ENCODE measurements around the gene PRPF40A.
A peak's percentile ranks its signal among the peaks of the same experiment; 100 is the strongest.

PRPF40A gene

DNA sequence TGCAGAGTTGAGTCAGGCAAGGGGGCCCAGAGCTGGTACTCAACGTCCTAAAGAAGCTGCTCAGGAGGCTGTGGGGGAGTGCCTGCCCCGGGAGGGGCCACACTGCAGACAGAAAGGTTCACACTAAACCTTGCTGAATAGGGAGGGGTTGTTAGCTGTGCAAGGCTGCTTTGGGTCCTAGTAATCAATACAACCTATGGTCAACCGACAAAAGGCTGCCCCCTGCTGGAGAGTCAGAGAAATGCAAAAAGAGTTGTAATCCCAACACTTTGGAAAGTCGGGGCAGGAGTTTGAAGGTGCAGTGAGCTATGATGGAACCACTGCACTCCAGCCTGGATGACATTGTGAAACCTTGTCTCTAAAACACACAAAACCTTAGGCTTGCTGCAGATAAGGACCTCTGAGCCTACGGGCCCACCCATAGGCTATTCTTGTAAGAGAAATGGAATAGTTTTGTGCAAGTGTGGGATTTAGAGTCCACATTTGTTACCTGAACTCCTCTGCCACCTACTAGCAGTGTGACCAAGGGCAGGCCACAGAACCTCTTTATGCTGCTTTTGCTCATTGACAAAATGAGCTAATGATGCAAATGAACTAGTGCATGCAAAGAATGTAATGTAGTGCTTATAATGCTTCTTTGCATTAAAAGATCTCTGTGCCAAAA, 81.5 kb downstream of the PRPF40A start:
- Histone ChIP-seq H3K79me2 (ENCODE audit: low read length) (no peaks in the 10 kb centered on the region), H4K20me1 (ENCODE audit: insufficient read depth, low read length) (no peaks in the 10 kb centered on the region), H3K36me3 (replicated peaks; ENCODE audit: low read depth, low read length) (no peaks in the 10 kb centered on the region), H3K27me3 (ENCODE audit: low read depth, low read length) (no peaks in the 10 kb centered on the region), H3K4me3 (ENCODE audit: low read length) (no peak overlapping the region), H3K27ac (ENCODE audit: low read length) (no peak overlapping the region), H2AFZ (ENCODE audit: low read depth, low read length) (0 out of 2 replicates have a peak overlapping the region, but pooled peaks have one; percentile 44), H3K9me3 (ENCODE audit: insufficient read depth, low read length) (no peaks in the 10 kb centered on the region), H3K4me2 (ENCODE audit: low read length) (0 out of 2 replicates have a peak overlapping the region, but pooled peaks have one; percentile 18), H3K4me1 (ENCODE audit: low read length) (no peaks in the 10 kb centered on the region), H3K9ac (ENCODE audit: low read length) (no peak overlapping the region)
- TF ChIP-seq CTCF (IDR thresholded peaks at IDR 0.05; ENCODE audit: low read depth, low read length): peak; percentile 92
- TF ChIP-seq EZH2phosphoT487 (IDR thresholded peaks at IDR 0.05; ENCODE audit: low read depth): no peak

DNA sequence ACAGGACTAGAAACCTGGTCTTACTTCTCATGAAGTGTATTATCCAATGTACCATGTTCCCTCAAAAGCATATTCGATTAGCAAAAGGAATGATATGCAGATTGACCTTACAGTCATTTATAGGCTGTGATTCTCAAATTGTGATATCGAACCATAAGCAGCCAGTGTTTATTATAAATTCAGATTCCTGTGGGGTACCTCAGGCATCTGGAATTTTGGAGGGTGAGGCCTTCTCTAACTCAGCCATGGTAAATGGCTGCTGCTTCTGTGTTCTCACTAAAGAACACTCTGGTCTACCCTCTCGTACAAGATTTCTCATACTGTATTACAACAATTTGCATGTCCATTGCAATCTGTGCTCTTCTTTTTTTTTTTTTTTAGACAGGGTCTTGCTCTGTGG, 84.5 kb downstream of the PRPF40A start:
- H3K4me2 ChIP-seq (ENCODE audit: low read length): no peak overlapping the region
- no peak overlapping the region for H3K9ac ChIP-seq (ENCODE audit: low read length)
- H2AFZ ChIP-seq (ENCODE audit: low read depth, low read length): no peak overlapping the region
- H3K9me3 ChIP-seq (ENCODE audit: insufficient read depth, low read length): no peaks in the 10 kb centered on the region
- H3K79me2 ChIP-seq (ENCODE audit: low read length): no peaks in the 10 kb centered on the region
- H3K4me3 ChIP-seq (ENCODE audit: low read length): no peak overlapping the region
- H3K27me3 ChIP-seq (ENCODE audit: low read depth, low read length): no peaks in the 10 kb centered on the region
- H3K36me3 ChIP-seq (replicated peaks; ENCODE audit: low read depth, low read length): no peaks in the 10 kb centered on the region
- no peaks in the 10 kb centered on the region for H4K20me1 ChIP-seq (ENCODE audit: insufficient read depth, low read length)
- no peaks in the 10 kb centered on the region for H3K4me1 ChIP-seq (ENCODE audit: low read length)
- TF ChIP-seq EZH2phosphoT487 (IDR thresholded peaks at IDR 0.05; ENCODE audit: low read depth) (no peak), CTCF (IDR thresholded peaks at IDR 0.05; ENCODE audit: low read depth, low read length) (no peak)
- no peak overlapping the region for H3K27ac ChIP-seq (ENCODE audit: low read length)

GRCh38 chr2:152630466-152630865, 86.8 kb downstream of the PRPF40A start:
- no peak overlapping the region for H3K4me3 ChIP-seq (ENCODE audit: low read length)
- H3K79me2 ChIP-seq (ENCODE audit: low read length): no peaks in the 10 kb centered on the region
- H2AFZ ChIP-seq (ENCODE audit: low read depth, low read length): no peak overlapping the region
- no peak overlapping the region for H3K4me2 ChIP-seq (ENCODE audit: low read length)
- H3K36me3 ChIP-seq (replicated peaks; ENCODE audit: low read depth, low read length): no peaks in the 10 kb centered on the region
- no peak overlapping the region for H3K27ac ChIP-seq (ENCODE audit: low read length)
- H3K4me1 ChIP-seq (ENCODE audit: low read length): no peaks in the 10 kb centered on the region
- TF ChIP-seq CTCF (IDR thresholded peaks at IDR 0.05; ENCODE audit: low read depth, low read length) (no peak), EZH2phosphoT487 (IDR thresholded peaks at IDR 0.05; ENCODE audit: low read depth) (no peak)
- H3K27me3 ChIP-seq (ENCODE audit: low read depth, low read length): no peaks in the 10 kb centered on the region
- no peaks in the 10 kb centered on the region for H3K9me3 ChIP-seq (ENCODE audit: insufficient read depth, low read length)
- H4K20me1 ChIP-seq (ENCODE audit: insufficient read depth, low read length): no peaks in the 10 kb centered on the region
- H3K9ac ChIP-seq (ENCODE audit: low read length): no peak overlapping the region

DNA sequence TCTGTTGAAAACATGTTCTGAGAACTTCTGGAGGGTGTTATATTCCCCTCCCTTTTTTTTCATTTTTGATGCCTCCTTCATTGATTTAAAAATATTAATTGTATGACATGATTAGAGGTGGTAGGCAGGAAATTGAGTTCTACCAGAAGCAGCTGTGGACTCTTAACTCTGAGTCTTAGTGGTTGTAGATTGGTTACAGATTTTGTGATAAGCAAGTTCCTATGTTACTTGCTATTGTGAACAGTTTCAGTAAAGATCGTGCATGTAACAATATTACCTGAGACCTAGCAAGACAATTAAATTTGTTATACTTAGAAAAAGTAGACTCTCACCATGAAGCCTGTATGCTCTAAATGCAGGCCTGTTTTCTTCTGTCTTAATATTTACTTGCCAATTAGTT, 88.1 kb downstream of the PRPF40A start:
- Histone ChIP-seq H3K9ac (ENCODE audit: low read length) (no peak overlapping the region), H3K9me3 (ENCODE audit: insufficient read depth, low read length) (no peaks in the 10 kb centered on the region), H2AFZ (ENCODE audit: low read depth, low read length) (no peak overlapping the region), H3K4me1 (ENCODE audit: low read length) (no peaks in the 10 kb centered on the region), H3K36me3 (replicated peaks; ENCODE audit: low read depth, low read length) (no peaks in the 10 kb centered on the region), H3K27ac (ENCODE audit: low read length) (no peak overlapping the region), H3K4me3 (ENCODE audit: low read length) (no peak overlapping the region), H4K20me1 (ENCODE audit: insufficient read depth, low read length) (no peaks in the 10 kb centered on the region), H3K79me2 (ENCODE audit: low read length) (no peaks in the 10 kb centered on the region), H3K4me2 (ENCODE audit: low read length) (no peak overlapping the region), H3K27me3 (ENCODE audit: low read depth, low read length) (no peaks in the 10 kb centered on the region)
- no peak for TF ChIP-seq EZH2phosphoT487 (IDR thresholded peaks at IDR 0.05; ENCODE audit: low read depth)
- TF ChIP-seq CTCF (IDR thresholded peaks at IDR 0.05; ENCODE audit: low read depth, low read length): no peak

Data from OCI-LY3 (cell line).